Mammary epithelial cell (primary cell): ENCODE data around the gene RAPGEF4.

ENCODE experiments used
- EZH2 ChIP-seq: IDR thresholded peaks from 2 replicates; pipeline ENCODE4 v1.6.1; 2012; ENCODE audit warnings: low read length, inconsistent platforms, borderline replicate concordance
- TF ChIP-seq, protein P1 (sequence below), 2 donors: IDR thresholded peaks in 1 of 2; conservative IDR thresholded peaks in 1 of 2; 2 replicates each; pipeline ENCODE4 v1.5.1; 2011 to 2012; ENCODE audit warnings: inconsistent platforms in 2 of 2, low read length in 2 of 2, mild to moderate bottlenecking in 2 of 2, control low read depth in 1 of 2, low read depth in 1 of 2; ENCODE audit not compliant: insufficient read depth in 1 of 2; ENCODE audit errors: extremely low read depth in 1 of 2

DNA sequence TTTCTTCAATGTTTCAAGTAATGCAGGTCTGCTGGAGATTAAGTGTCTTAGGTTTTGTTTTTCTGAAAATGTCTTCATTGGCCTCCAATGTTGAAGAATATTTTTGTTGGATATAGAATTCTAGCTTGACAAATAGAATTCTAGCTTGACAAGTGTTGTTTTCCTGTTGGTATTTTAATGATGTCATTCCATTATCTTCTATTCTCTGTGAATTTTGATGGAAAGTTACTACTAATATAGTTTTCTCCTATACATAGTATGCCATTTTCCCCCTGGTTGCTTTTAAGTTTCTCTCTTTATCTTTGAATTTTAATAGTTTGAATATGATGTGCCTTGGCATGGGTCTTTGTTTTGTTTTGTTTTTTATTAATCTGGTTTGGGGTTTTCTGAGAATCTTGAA lies 119.9 kb downstream of the RAPGEF4 start:
- TF ChIP-seq, protein P1, sequence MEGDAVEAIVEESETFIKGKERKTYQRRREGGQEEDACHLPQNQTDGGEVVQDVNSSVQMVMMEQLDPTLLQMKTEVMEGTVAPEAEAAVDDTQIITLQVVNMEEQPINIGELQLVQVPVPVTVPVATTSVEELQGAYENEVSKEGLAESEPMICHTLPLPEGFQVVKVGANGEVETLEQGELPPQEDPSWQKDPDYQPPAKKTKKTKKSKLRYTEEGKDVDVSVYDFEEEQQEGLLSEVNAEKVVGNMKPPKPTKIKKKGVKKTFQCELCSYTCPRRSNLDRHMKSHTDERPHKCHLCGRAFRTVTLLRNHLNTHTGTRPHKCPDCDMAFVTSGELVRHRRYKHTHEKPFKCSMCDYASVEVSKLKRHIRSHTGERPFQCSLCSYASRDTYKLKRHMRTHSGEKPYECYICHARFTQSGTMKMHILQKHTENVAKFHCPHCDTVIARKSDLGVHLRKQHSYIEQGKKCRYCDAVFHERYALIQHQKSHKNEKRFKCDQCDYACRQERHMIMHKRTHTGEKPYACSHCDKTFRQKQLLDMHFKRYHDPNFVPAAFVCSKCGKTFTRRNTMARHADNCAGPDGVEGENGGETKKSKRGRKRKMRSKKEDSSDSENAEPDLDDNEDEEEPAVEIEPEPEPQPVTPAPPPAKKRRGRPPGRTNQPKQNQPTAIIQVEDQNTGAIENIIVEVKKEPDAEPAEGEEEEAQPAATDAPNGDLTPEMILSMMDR (conservative IDR thresholded peaks at IDR 0.05 in 1 of 2, IDR thresholded peaks at IDR 0.05 in 1 of 2; ENCODE audit: extremely low read depth in 1 of 2, insufficient read depth in 1 of 2, low read depth in 1 of 2, low read length in 2 of 2) = no peak
- no peak for TF ChIP-seq EZH2
